IPS-NIHi11 (cell line): ENCODE measurements around the gene MRGPRG.
"Not testable (repeated sequence)": the region's sequence is repeated elsewhere in the genome, so short reads cannot be mapped to it uniquely, and the experiment has no call there.

ENCODE experiments used
- DNase-seq: peaks from one replicate; pipeline ENCODE4 v3.0.0; 2012; ENCODE audit warnings: mixed read lengths, low spot score

Gene MRGPRG

GRCh38 chr11:3176487-3176886 lies 42.1 kb downstream of the MRGPRG start:
- no peak for DNase-seq

DNA sequence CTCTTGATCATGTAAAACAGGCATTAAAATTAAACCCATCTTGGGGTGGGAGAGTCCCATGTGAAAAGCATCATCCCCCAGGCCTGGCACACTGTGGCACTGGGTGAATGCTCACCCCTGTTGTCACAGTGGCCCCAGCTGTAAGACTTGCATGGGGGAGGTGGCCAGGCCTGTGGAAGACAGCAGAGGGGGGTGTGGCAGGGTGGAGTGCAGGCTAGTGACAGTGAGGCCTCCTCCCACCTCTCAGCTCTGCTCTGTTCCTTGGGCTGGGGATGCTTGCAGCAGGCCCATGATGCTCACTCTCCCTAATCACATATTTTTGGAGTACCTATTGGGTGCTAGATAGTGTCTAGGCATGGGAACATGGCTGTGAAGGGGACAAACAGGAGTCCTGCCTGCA lies 43.4 kb downstream of the MRGPRG start:
- DNase-seq = no peak

- DNase-seq = no peak
Observed at GRCh38 chr11:3174387-3174786, 44.2 kb downstream of the MRGPRG start.

DNA sequence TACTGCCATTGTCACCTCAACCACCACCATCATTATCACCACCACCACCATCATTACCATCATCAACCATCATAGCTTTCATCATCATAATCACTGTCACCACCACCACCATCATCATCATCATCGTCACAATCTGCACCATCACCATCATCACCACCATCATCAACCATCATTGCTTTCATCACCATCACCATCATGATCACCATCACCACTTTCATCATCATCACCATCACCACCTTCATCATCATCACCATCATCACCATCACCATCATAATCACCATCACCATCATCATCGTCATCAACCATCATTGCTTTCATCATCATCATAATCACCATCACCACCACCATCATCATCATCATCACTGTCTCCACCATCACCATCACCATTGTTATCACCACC lies 44.8 kb downstream of the MRGPRG start:
- no peak for DNase-seq

GRCh38 chr11:3171931-3172560 lies 46.6 kb downstream of the MRGPRG start:
- DNase-seq = no peak

DNA sequence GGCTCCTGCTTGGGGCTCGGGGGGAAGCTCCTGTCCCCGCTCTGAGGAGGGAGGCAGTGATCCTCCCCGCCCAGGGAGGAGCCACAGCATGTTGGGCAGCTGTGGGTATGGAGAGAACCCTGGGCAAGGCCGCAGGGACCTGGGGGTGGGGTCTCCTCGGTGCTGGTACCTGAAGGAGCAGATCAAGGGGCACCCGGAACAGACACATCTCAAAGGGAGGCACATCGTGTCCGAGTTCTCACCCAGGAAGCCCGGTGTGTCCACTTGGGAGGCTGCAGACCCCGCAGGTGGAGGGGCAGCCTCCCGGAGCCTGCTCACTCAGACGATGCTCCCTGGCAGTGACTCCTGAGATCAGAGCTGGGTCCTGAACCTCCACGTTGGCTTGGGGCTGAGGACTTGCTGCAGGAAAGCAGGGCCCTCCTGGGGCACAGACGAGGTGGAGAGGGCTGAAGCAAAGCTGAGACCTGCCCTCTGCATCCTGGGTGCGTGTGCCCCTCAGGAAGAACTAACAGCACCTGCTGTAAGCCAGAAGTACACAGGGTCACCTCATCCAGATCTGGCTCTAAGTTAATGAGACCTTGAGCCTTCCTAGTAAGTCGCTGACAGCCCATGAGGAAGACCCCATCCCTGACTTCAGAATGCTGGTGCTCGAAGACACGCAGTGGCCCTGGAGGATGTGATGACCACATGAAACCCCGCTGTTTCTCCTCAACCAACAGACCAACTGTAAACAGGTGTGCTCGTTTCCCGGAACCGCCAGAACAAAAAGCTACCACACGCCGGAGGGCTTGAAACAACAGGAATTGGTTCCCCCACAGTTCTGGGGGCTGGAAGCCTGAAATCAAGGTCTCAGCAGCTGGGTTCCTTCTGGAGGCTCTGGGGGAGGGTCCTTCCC lies 47.6 kb downstream of the MRGPRG start:
- no peak for DNase-seq

GRCh38 chr11:3170044-3170755 lies 48.4 kb downstream of the MRGPRG start:
- DNase-seq = no peak

- no peak for DNase-seq
Observed at GRCh38 chr11:3169255-3170043, 49.2 kb downstream of the MRGPRG start.

- DNase-seq = not testable (repeated sequence)
Observed at GRCh38 chr11:3168742-3169254, 49.8 kb downstream of the MRGPRG start.
